ENCODE data around the gene SLC12A5.

The SLC12A5 gene

GRCh38 chr20:46101957-46102356 lies 72.9 kb downstream of the SLC12A5 start:
- TF ChIP-seq CTCF (conservative IDR thresholded peaks at IDR 0.05) (no peak), ZFX (IDR thresholded peaks at IDR 0.05) (no peak)
- no peak overlapping the region for H3K27ac ChIP-seq

- H3K27ac ChIP-seq = no peak overlapping the region
- no peak for TF ChIP-seq ZFX (IDR thresholded peaks at IDR 0.05)
- no peak for TF ChIP-seq CTCF (conservative IDR thresholded peaks at IDR 0.05)
Measured at GRCh38 chr20:46102940-46103339, 73.9 kb downstream of the SLC12A5 start.

- TF ChIP-seq CTCF (conservative IDR thresholded peaks at IDR 0.05) (no peak), ZFX (IDR thresholded peaks at IDR 0.05) (no peak)
Measured at GRCh38 chr20:46104262-46104661, 75.2 kb downstream of the SLC12A5 start.

GRCh38 chr20:46107061-46107460 lies 78.0 kb downstream of the SLC12A5 start:
- no peak for TF ChIP-seq ZFX (IDR thresholded peaks at IDR 0.05)
- H3K27ac ChIP-seq = no peak overlapping the region

More at GRCh38 chr20:46104262-46104661, 75.2 kb downstream of the SLC12A5 start:
- H3K27ac ChIP-seq = no peak overlapping the region

- H3K27ac ChIP-seq = no peak overlapping the region
- no peak for TF ChIP-seq ZFX (IDR thresholded peaks at IDR 0.05)
- TF ChIP-seq CTCF (conservative IDR thresholded peaks at IDR 0.05) = no peak
Measured at GRCh38 chr20:46108435-46108841, 79.4 kb downstream of the SLC12A5 start.

- no peak overlapping the region for H3K27ac ChIP-seq
- TF ChIP-seq ZFX (IDR thresholded peaks at IDR 0.05) = no peak
- no peak for TF ChIP-seq CTCF (conservative IDR thresholded peaks at IDR 0.05)
Measured at GRCh38 chr20:46108976-46109375, 80.0 kb downstream of the SLC12A5 start.

Data from C4-2B (cell line).